Loucy (cell line): ENCODE data around the gene ATRIP.

Experiments used
- EZH2phosphoT487 ChIP-seq: fragments of 200-600 bp; IDR thresholded peaks from 2 replicates; pipeline ENCODE4 v1.6.1; 2018; ENCODE audit warnings: antibody characterized with exemption, mild to moderate bottlenecking, moderate library complexity, borderline replicate concordance
- TF ChIP-seq, protein P1 (sequence below): fragments of 200-600 bp; sonication (generic); conservative IDR thresholded peaks from 2 replicates; pipeline ENCODE4 v1.5.1; 2014; ENCODE audit warnings: mild to moderate bottlenecking, antibody characterized with exemption, low read length

DNA sequence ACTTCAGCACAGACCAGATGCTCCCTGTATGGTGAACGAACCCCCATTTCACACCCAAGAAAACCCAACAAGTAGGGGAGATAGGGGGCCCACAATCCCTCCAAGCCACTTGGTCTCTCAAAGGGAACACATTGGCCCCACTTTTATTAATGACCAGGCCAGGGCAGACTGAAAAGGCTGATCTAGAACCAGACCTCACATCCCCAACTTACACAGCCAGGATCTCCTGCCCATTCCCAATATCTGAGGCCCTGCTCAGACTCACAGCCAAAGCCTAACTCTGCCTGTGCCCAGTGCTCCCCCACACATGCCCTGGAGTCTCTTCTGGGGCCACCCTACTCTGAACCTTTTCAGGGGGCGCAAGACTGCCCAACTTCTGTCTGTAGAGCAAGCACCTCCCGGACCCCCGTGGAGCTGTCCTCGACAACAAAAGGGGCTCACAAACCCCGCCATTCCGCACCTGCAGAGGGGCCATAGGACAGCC lies 18.4 kb upstream of the ATRIP start:
- TF ChIP-seq, protein P1, sequence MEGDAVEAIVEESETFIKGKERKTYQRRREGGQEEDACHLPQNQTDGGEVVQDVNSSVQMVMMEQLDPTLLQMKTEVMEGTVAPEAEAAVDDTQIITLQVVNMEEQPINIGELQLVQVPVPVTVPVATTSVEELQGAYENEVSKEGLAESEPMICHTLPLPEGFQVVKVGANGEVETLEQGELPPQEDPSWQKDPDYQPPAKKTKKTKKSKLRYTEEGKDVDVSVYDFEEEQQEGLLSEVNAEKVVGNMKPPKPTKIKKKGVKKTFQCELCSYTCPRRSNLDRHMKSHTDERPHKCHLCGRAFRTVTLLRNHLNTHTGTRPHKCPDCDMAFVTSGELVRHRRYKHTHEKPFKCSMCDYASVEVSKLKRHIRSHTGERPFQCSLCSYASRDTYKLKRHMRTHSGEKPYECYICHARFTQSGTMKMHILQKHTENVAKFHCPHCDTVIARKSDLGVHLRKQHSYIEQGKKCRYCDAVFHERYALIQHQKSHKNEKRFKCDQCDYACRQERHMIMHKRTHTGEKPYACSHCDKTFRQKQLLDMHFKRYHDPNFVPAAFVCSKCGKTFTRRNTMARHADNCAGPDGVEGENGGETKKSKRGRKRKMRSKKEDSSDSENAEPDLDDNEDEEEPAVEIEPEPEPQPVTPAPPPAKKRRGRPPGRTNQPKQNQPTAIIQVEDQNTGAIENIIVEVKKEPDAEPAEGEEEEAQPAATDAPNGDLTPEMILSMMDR = no peak
- no peak for TF ChIP-seq EZH2phosphoT487
